ENCODE results near the gene ST6GALNAC5. TPM values are rescaled to one million over a fixed set of nuclear protein-coding genes. Genes with fewer than 3 reads are reported as not detected.

ST6GALNAC5 gene
- total and polyA plus RNA-seq, 2 of the 13 experiments (the other 11 are each of a cell fraction or from before 2014, with no cell fraction given) = not detected

- TF ChIP-seq THRA (CRISPR knock-in tag; IDR thresholded peaks at IDR 0.05; ENCODE audit: borderline replicate concordance) = no peak
- TF ChIP-seq FOXA1 (IDR thresholded peaks at IDR 0.05) = no peak
- no peak for TF ChIP-seq FOXA1 (CRISPR knock-in tag; IDR thresholded peaks at IDR 0.05)
Measured at GRCh38 chr1:76892675-76893074, 25.4 kb downstream of the ST6GALNAC5 start (continued).

- H3K4me3 ChIP-seq (replicated peaks in 1 of 3; ENCODE audit: insufficient read depth in 1 of 3, low read depth in 2 of 3, low read length in 3 of 3) = no peak overlapping the region
- CTCF ChIA-PET (ENCODE audit: low intra/inter-chr PET ratio, low total read pairs) = interaction anchor here (0.6 to 1.6 kb wide), 3 partner anchors 225 to 242 kb away, joined by 3 to 8 read pairs (median 3); no protein-coding TSS in a partner anchor
- no peaks in the 10 kb centered on the region for H3K36me3 ChIP-seq (replicated peaks in 1 of 2; ENCODE audit: control insufficient read depth in 1 of 2, insufficient read depth in 2 of 2, low read length in 2 of 2)
- ATAC-seq (peak; percentile 93), DNase-seq (ENCODE audit: low spot score) (peak; percentile 46), FAIRE-seq (peak; percentile 23)
- H3K27ac ChIP-seq (ENCODE audit: extremely low read length, insufficient read depth, low read length) = no peak overlapping the region
- no peak overlapping the region for H3K9ac ChIP-seq (ENCODE audit: insufficient read depth, low read depth, low read length)
- POLR2A ChIA-PET = no interaction called here
- H3K4me1 ChIP-seq (ENCODE audit: insufficient read depth, low read length) = no peaks in the 10 kb centered on the region
- WGBS (ENCODE audit: low lambda C conversion rate) = 23% methylated on average over 2 of the region's 2 CpGs
- no peaks in the 10 kb centered on the region for H3K79me2 ChIP-seq (ENCODE audit: insufficient read depth, low read length)
- intact Hi-C loops (cut with micrococcal nuclease; ENCODE audit: unreplicated experiment) (loop anchor here (1.0 kb wide), 2 partner anchors 225 to 242 kb away; no protein-coding TSS in a partner anchor), in situ Hi-C loops (cut with HindIII; ENCODE audit: extremely low pct_ligation_motif_present, low pct_unique_long_range_greater_than_20kb) (loop anchor here (10.0 kb wide), 1 partner anchor 224 kb away; no protein-coding TSS in a partner anchor)
- no TSS peak for BruUV-seq (replicated peaks)
- H2AFZ ChIP-seq (ENCODE audit: low read length) = no peak overlapping the region
- no peaks in the 10 kb centered on the region; a peak in 1 of 5 replicates for H3K27me3 ChIP-seq (ENCODE audit: control insufficient read depth in 1 of 2, insufficient read depth in 2 of 2, low read length in 2 of 2)
- no peaks in the 10 kb centered on the region for H3K9me3 ChIP-seq (ENCODE audit: low read length)
- no peaks in the 10 kb centered on the region for H4K20me1 ChIP-seq (ENCODE audit: insufficient read depth, low read length)
- no peak overlapping the region for H3K4me2 ChIP-seq (ENCODE audit: low read depth, low read length)
- no peak for TF ChIP-seq PHF21A (CRISPR knock-in tag; IDR thresholded peaks at IDR 0.05)
- TF ChIP-seq ZNF605 (CRISPR knock-in tag; IDR thresholded peaks at IDR 0.05) = no peak
- no peak for TF ChIP-seq ZNF558 (CRISPR knock-in tag; IDR thresholded peaks at IDR 0.05; ENCODE audit: borderline replicate concordance)
- TF ChIP-seq FOXM1 (CRISPR knock-in tag; IDR thresholded peaks at IDR 0.05) = no peak
- no peak for TF ChIP-seq KDM5B (CRISPR knock-in tag; IDR thresholded peaks at IDR 0.05; ENCODE audit: borderline replicate concordance)
- TF ChIP-seq SYNCRIP (IDR thresholded peaks at IDR 0.05; ENCODE audit: insufficient read depth, low read depth, low read length) = no peak
- no peak for TF ChIP-seq TFAP4 (IDR thresholded peaks at IDR 0.05; ENCODE audit: borderline replicate concordance, low read depth)
- no peak for TF ChIP-seq CENPX (CRISPR knock-in tag; IDR thresholded peaks at IDR 0.05)
- TF ChIP-seq ZNF574 (CRISPR knock-in tag; IDR thresholded peaks at IDR 0.05) = peak; percentile 87
- peak; percentile 76 for TF ChIP-seq CTCF (CRISPR knock-in tag; IDR thresholded peaks at IDR 0.05)
- no peak for TF ChIP-seq PHF20 (CRISPR knock-in tag; IDR thresholded peaks at IDR 0.05)
- TF ChIP-seq XBP1 (CRISPR knock-in tag; IDR thresholded peaks at IDR 0.05) = no peak
- TF ChIP-seq ZNF720 (CRISPR knock-in tag; IDR thresholded peaks at IDR 0.05) = no peak
- no peak for TF ChIP-seq ELF1 (CRISPR knock-in tag; IDR thresholded peaks at IDR 0.05)
Measured at GRCh38 chr1:76901158-76901767, 34.0 kb downstream of the ST6GALNAC5 start.

Measured in HepG2 (cell line).